ENCODE results near the gene CADM2. TPM values are rescaled to one million over a fixed set of nuclear protein-coding genes. Genes with fewer than 3 reads are reported as not detected.

Gene CADM2
- total RNA-seq, 1 experiment from 2014 or later, result not detected

DNA sequence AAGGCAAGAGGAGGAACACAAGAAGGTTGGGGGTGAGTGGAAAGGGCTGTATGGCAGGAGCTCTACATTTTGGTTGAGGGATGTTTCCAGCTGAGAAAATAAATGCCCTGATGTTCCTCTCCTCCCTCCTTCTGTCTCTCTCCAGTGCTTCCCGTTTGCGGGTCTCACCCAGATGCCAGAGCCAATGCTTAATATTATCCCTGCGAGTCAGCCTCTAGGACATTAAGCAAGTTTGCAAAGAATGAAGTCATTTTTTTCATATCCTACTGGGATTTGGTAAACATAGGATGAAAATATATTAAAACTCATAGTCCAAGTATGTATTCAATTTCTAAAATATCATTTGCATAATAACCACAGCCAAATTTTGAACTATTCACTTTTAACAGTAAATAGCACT, 295.9 kb downstream of the CADM2 start:
- no peak for DNase-seq (ENCODE audit: low read depth)
- in situ Hi-C loops (cut with HindIII; ENCODE audit: low pct_unique_long_range_greater_than_20kb, low sequenced_read_pairs), result no loop called here

DNA sequence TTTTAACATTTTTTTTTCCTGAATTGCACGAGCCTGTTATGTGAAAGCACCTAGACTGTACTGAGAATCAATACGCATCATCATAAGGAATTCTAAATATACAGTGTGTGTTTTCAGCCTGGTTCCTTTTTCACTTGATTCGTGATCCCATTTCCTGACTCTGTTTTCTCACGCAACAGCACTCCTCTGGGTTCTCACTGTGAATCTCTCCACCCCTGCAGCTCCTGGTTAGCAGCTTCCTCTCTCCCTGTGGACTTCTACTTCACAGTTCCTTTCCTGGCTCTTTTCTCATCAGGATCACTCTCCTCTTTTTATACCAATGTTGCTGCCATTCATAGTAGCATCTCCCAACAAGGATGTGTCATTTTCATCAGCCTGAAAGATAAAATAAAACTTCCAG, 297.2 kb downstream of the CADM2 start:
- no peak for DNase-seq (ENCODE audit: low read depth)
- in situ Hi-C loops (cut with HindIII; ENCODE audit: low pct_unique_long_range_greater_than_20kb, low sequenced_read_pairs), result no loop called here

DNA sequence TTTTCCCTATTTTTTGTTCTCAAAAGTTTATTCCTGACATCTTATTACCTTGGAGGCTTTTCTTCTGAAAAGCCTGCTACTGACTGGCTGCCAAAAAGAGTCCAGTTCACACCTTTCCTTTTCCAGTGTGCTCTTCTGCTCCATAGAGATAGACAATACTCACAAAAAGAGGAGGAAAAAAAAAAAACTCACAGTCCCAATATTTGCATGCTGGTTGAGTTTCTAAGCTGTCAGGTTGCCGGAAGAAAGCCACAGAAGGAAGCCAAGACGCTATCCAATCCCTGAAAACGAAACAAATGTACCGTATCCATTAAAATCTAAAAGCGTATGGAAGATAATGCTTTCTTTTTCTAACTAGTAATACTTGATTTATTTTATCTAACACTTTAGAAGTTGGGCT, 299.5 kb downstream of the CADM2 start:
- in situ Hi-C loops (cut with HindIII; ENCODE audit: low pct_unique_long_range_greater_than_20kb, low sequenced_read_pairs), result no loop called here
- no peak for DNase-seq (ENCODE audit: low read depth)

DNA sequence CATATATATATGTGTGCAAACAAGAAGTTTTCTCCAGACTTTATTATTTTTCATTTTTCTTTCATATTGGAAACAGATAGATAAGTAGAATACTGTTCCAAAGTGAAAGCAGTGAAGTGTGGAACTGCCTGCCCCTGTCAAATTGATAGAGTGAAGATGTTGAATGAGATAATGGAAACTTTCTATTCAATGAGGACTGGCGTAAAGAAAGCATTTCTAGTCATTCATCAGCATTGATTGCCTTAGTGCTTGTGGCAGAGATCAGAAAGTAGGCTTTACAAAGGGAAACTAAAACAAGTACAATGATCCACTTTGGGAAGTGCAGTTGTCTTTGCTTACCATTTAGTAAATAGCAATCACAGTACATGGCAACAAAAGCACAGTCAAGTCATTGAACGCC, 300.0 kb downstream of the CADM2 start:
- in situ Hi-C loops (cut with HindIII; ENCODE audit: low pct_unique_long_range_greater_than_20kb, low sequenced_read_pairs), result no loop called here
- no peak for DNase-seq (ENCODE audit: low read depth)

DNA sequence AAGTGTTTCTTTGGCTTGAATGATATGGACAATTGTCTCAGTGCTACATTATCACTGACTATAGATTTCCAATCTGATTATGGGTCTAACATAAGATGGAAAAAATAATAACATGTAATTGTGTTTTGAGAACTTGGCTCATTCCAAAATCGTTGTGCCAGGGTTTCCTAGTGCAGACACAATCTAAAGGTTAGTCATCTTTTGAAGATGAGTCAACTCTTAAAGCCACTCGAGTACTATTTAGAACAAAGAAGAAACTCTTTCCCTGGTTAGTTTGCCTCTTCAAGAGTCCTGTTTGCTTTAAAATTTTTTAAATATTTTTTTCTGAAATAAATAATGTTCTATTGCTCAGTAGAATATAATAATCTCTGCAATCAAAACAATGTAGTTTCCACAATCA, 301.0 kb downstream of the CADM2 start:
- no peak for DNase-seq (ENCODE audit: low read depth)
- in situ Hi-C loops (cut with HindIII; ENCODE audit: low pct_unique_long_range_greater_than_20kb, low sequenced_read_pairs), result no loop called here

DNA sequence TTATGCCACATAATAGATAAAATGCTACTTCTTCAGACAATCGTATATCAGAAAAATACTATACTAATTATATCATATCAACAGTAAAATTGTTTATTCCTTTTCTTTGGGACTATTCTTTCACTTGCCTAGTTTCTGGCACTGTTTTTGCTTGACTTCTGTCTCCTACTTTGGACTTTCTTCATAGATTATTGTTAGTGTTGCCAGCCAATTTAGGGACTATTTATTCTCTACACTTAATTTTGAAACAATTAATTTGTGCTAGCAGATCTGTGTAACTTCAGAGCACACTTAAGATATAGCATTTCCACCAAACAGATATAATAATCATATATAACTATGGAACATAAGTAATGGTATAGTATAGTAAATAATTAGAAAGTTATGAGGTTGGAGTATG, 305.6 kb downstream of the CADM2 start:
- DNase-seq (ENCODE audit: low read depth), result no peak
- in situ Hi-C loops (cut with HindIII; ENCODE audit: low pct_unique_long_range_greater_than_20kb, low sequenced_read_pairs), result no loop called here

DNA sequence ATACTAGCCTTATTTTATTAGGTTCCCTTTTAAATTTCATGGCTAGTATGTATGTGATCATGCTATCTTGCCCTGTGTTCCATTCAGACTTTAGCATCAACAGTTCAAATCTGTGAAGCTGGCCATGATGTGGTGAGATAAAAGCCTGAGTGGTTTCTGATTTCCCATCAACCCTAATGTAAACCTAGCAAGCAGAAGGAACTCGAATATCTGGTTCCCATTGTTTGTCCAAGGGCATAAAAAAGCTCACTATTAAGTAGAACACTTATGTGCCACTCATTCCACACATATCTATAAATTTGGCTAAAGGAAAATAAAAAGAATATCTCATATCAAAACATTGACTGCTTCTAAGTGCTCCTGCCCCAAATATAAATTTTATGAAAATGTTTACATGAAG, 311.7 kb downstream of the CADM2 start:
- DNase-seq (ENCODE audit: low read depth), result no peak
- in situ Hi-C loops (cut with HindIII; ENCODE audit: low pct_unique_long_range_greater_than_20kb, low sequenced_read_pairs), result no loop called here

DNA sequence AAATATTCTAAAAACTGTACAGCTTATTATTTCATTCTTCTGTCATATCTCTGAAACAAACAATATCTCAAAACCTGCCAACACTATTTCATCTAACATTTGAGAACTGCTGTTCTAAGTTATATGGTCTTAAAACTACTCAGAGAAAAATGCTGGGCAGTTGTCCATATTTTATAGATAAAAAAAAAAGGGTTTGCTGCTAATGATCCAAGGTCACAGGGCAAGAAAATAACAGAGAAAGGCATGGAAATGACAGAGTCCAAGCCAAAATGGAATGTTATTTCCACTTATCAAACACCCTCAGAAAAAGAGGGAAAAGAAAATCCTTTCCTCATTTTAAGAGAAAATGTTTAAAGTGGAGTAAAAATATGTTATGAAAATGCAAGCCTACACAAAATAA, 313.1 kb downstream of the CADM2 start:
- DNase-seq (ENCODE audit: low read depth), result no peak
- in situ Hi-C loops (cut with HindIII; ENCODE audit: low pct_unique_long_range_greater_than_20kb, low sequenced_read_pairs), result no loop called here

DNA sequence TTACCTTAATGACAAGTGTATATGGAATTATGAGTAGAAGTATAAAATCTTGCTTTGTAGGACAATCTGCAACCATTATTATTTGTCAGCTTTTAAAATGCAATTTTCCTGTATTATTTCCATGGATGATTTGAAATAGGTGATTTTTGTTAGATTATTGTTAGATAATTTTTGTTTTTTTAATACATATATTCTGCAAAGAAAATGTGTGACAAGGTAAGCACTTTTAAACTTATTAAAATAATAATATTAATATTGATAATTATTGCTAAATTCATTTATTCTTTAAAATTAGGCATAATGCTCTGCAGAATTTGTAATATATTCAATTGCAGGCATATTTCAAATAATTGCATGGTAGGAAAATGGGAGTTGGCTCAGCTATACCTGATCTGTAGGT, 329.5 kb downstream of the CADM2 start:
- no peak for DNase-seq (ENCODE audit: low read depth)
- in situ Hi-C loops (cut with HindIII; ENCODE audit: low pct_unique_long_range_greater_than_20kb, low sequenced_read_pairs), result no loop called here

DNA sequence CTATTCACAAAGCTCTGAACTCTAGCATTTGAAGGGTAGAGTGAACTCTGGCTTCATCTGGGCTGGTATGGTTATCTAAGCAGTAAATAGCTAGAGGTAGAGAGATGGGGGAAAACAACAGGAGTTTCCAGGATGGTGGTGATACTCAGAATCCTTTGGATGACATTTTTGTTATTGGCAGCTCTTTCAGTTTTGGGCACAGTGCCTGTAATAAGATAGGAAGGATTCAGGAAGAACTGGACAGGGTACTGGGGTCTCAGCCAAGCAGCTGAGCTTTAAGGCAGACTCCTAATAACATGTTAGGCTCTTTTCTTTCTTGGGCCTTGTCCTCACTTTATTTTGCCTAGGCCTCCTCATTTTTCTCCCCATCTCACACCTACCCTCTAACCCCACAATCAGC, 338.5 kb downstream of the CADM2 start:
- in situ Hi-C loops (cut with HindIII; ENCODE audit: low pct_unique_long_range_greater_than_20kb, low sequenced_read_pairs), result no loop called here
- DNase-seq (ENCODE audit: low read depth), result no peak

DNA sequence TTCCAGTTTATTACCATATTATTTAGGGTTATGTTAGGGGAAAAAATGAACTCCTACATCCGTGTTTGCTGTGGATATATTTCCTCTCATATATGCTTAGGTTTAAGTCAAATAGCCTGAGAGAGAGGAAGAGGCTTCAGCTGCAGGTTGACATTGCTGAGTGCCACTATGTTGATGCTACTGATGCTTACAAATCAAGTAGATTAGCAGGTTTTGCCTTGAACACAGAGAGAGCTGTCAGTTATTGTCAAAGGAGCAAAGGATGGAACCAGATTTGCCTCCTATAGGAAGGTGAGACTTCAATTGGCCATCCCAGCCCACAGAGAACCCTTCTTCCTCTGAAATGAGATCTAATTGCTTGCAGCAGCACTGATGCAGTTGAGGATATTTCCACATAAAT, 339.2 kb downstream of the CADM2 start:
- no peak for DNase-seq (ENCODE audit: low read depth)
- in situ Hi-C loops (cut with HindIII; ENCODE audit: low pct_unique_long_range_greater_than_20kb, low sequenced_read_pairs), result no loop called here

DNA sequence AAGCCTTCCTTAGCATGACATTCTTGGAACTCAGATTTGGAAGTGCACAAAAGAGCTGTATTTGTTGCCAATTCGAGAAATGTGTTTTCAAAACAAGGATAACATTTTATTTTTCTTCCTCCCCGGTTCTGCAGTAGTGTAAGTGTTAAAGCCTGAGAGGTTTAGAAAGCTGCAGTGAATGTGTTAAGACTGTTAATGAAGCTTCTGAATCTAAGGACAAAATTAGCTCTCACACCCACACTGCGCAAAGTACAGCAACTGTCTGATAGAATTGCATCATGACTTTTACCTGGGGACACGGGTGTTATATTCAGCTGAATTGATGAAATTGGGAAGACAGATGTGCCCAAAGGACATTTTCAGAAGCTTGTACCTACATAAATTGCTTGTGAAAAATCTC, 344.4 kb downstream of the CADM2 start:
- no peak for DNase-seq (ENCODE audit: low read depth)
- in situ Hi-C loops (cut with HindIII; ENCODE audit: low pct_unique_long_range_greater_than_20kb, low sequenced_read_pairs), result no loop called here

DNA sequence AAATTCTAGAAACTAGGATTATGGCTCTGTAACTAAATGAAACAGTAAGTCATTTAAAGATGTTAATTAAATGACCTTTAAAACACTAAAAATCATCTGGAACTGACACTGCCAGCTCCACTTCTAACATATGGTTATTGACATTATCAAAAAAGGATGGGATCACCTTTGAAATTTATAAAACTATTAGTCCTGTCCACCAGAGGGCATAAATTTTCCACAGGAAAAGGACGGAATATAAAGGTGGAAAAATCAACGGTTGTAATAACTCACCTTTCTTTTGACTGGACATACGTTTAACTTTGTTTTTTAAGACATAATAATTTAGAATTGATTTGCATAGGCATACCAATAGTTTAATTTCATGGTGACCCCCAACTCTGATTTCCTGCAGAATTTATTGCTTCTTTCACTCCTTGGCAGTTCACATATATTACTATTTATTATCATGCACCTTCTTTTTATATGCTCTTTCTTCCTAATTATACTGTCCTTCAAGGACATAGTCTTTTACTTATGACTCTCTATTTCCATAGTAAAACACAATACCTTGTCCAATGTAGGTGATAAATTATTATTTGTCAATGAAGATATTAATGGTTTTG, 345.7 kb downstream of the CADM2 start:
- DNase-seq (ENCODE audit: low read depth), result no peak
- in situ Hi-C loops (cut with HindIII; ENCODE audit: low pct_unique_long_range_greater_than_20kb, low sequenced_read_pairs), result no loop called here

DNA sequence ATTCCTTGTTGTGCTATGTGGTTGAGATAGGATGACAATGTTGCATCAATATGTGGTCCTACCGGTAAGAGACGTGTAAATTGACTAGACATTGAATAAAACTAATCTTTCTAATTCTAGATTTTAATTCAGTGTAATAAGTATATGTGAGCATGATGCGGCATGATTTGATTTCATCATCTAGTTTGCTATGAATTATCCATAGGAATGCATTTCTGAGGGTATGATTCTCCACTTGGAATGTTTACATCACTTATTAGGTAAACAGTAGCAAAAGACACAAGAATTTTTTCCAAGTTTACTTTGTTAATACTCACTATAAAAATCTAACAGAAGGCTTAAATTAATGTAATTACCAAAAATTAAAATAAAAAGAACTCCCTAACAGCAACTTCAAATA, 353.5 kb downstream of the CADM2 start:
- in situ Hi-C loops (cut with HindIII; ENCODE audit: low pct_unique_long_range_greater_than_20kb, low sequenced_read_pairs), result no loop called here
- DNase-seq (ENCODE audit: low read depth), result no peak

DNA sequence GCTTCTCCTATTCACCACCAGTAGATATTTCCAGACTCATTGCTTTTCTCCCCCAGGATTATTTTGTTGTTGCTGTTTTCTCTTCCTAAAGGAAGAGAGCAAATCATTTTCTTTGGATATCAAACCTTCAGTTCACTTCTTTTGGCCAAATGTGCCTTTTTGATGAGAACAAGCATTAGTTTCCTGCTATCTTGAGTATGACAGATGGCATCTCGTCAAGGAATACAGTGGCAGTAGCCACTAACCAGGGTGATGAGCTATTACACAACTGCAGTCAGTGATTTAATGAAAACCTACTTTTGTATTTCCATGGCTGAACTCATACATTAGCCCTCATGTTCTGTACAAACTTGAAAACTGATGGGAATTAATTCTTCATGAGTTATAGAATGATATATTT, 354.6 kb downstream of the CADM2 start:
- DNase-seq (ENCODE audit: low read depth), result no peak
- in situ Hi-C loops (cut with HindIII; ENCODE audit: low pct_unique_long_range_greater_than_20kb, low sequenced_read_pairs), result no loop called here

DNA sequence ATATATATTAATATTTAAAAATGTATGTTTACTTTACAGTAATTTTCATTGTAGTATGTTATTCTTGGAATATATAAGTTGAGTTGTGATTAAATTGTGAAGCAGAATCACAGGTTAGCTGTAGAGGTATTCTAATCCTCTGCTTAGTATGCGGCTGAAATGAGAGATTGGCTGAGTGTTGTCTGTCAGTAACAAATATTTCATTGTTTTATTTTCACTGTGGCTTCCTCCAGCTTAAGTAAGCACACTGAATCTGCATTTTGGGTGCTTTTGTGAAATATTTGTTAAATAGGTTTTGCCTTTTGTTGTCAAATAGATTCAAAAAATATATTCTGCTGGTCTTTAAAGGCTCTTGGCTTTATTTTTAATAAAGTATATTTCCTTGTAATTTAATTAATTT, 357.5 kb downstream of the CADM2 start:
- in situ Hi-C loops (cut with HindIII; ENCODE audit: low pct_unique_long_range_greater_than_20kb, low sequenced_read_pairs), result no loop called here
- DNase-seq (ENCODE audit: low read depth), result no peak

DNA sequence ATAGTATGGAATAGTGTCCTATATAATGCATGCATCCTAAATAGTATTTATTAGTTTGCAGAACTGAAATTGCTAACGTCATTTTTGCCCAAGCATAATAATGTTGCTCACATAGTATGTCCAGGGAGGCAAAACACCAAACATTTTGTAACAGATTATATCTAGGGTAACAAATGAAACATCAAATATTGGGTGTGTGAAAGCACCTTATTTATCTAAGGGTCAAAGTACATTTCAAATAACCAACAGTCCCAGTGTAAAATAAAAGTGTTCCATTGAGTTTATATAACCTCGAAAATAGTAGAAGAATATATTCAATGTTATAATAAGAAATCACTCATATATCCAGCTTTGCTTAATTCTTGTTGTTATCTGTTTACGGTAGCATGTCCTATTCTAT, 363.1 kb downstream of the CADM2 start:
- DNase-seq (ENCODE audit: low read depth), result no peak
- in situ Hi-C loops (cut with HindIII; ENCODE audit: low pct_unique_long_range_greater_than_20kb, low sequenced_read_pairs), result no loop called here

DNA sequence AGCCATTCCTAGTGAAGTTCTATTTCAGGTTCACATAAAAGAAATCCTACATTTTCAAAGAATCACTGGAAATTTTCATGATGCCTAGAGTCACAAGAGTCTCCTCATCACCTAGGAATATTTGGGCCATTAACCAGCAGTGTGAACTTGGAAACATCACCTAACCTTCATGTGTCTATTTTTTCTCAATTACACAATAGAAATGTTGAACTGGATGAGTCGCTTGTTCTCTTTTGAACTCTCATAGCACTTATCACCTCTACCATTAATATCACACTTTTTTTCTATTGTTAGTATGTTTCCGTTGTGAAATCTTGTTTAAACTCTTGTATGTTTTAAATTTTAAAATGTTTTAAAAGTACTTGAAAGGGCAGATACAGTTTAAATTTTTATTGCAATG, 371.3 kb downstream of the CADM2 start:
- no peak for DNase-seq (ENCODE audit: low read depth)
- in situ Hi-C loops (cut with HindIII; ENCODE audit: low pct_unique_long_range_greater_than_20kb, low sequenced_read_pairs), result no loop called here

DNA sequence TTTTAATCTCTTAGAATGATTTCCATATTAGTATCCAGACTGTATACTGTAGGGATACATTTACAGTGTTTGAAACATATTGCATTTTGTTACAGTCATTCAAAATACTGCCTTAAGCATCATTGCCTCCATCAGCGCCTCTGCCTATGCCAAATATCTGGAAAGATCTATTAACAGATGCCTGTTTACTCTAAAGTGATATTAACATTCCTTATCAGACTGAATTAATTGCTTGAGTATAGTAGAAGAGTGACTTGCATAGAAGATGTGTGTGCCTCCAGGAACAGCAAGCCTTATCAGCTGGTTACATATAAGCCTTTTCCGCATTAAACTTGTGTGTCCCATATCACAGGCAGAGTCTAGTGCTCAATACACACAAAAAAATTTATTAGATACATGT, 379.1 kb downstream of the CADM2 start:
- in situ Hi-C loops (cut with HindIII; ENCODE audit: low pct_unique_long_range_greater_than_20kb, low sequenced_read_pairs), result no loop called here
- no peak for DNase-seq (ENCODE audit: low read depth)

DNA sequence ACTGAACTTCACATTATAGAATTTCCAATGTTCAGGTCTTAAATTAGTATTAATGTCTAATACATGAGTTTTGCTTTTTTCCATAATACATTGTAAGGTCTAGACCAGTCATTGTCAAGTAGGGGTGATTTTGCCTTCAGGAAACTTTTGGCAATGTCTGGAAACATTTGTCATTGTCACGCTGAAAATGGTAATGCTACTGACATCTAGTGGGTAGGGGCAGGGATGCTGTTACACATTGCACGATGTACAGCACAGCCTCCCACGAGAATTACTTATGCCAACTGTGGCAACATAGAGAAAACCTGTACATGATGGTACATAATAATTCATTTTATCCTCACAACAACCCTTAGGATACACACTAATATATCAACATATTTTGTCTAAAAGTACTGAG, 384.1 kb downstream of the CADM2 start:
- peak; percentile 4 for DNase-seq (ENCODE audit: low read depth)
- in situ Hi-C loops (cut with HindIII; ENCODE audit: low pct_unique_long_range_greater_than_20kb, low sequenced_read_pairs), result no loop called here

DNA sequence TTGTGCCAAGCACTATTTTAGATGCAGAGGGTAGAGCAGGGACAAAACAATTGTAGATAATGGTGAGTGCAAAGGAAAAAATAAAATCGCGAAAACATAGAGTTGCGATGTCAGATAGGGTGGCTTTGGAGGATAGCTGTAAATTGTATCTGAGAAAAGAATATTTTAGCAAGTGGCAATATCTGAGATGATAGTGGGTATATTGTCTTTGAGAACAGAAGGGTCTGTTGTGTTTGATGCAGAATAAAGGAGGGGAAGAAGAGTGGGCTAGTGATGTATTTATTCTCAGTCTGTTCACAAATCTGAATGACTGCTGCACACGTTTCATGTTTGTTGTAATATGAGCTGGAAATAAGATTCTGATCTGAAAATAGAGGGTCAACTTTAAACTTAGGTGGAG, 396.8 kb downstream of the CADM2 start:
- DNase-seq (ENCODE audit: low read depth), result no peak
- in situ Hi-C loops (cut with HindIII; ENCODE audit: low pct_unique_long_range_greater_than_20kb, low sequenced_read_pairs), result no loop called here
